HepG2 (cell line): ENCODE measurements around the gene POGK. TPM values are rescaled to one million over a fixed set of nuclear protein-coding genes. Genes with fewer than 3 reads are reported as not detected.

Experiments used
- CBX1 ChIP-seq: IDR thresholded peaks from one replicate; pipeline ENCODE4 v1.6.1; 2016; ENCODE audit warnings: antibody characterized with exemption, low read depth
- E2F5 ChIP-seq: sonication (generic); formaldehyde crosslinking; conservative IDR thresholded peaks from 2 replicates; pipeline ENCODE4 v1.4.0; 2020; ENCODE audit warnings: missing genetic modification reagents
- FOXA3 ChIP-seq: IDR thresholded peaks from 2 replicates; pipeline ENCODE4 v1.6.1; 2016; ENCODE audit warnings: missing genetic modification reagents, missing compliant biosample characterization
- JARID2 ChIP-seq: sonication (generic); formaldehyde crosslinking; IDR thresholded peaks from 2 replicates; pipeline ENCODE4 v1.8.1; 2023; ENCODE audit warnings: missing genetic modification reagents, inconsistent platforms; ENCODE audit not compliant: insufficient replicate concordance
- KMT2A ChIP-seq: sonication (generic); formaldehyde crosslinking; IDR thresholded peaks from 2 replicates; pipeline ENCODE4 v1.4.0; 2020; ENCODE audit warnings: missing genetic modification reagents
- MAX ChIP-seq: IDR thresholded peaks from 2 replicates; pipeline ENCODE4 v1.6.1; 2012; ENCODE audit warnings: inconsistent platforms
- MTF1 ChIP-seq: sonication (generic); formaldehyde crosslinking; IDR thresholded peaks from 2 replicates; pipeline ENCODE4 v1.5.0; 2020; ENCODE audit warnings: missing genetic modification reagents
- MXI1 ChIP-seq: IDR thresholded peaks from 3 replicates; pipeline ENCODE4 v1.6.1; 2012; ENCODE audit warnings: low read depth, low read length, inconsistent platforms, borderline replicate concordance
- SMARCE1 ChIP-seq: fragments of 450-650 bp; IDR thresholded peaks from 2 replicates; pipeline ENCODE4 v1.6.1; 2017; ENCODE audit warnings: borderline replicate concordance
- SOX5 ChIP-seq: IDR thresholded peaks from 2 replicates; pipeline ENCODE4 v1.6.1; 2016; ENCODE audit warnings: borderline replicate concordance
- STAT5B ChIP-seq: sonication (generic); formaldehyde crosslinking; IDR thresholded peaks from 2 replicates; pipeline ENCODE4 v1.4.0; 2020; ENCODE audit warnings: missing genetic modification reagents
- STAT6 ChIP-seq: sonication (generic); formaldehyde crosslinking; IDR thresholded peaks from 2 replicates; pipeline ENCODE4 v1.4.0; 2020; ENCODE audit warnings: missing genetic modification reagents, mild to moderate bottlenecking, borderline replicate concordance
- ZBTB44 ChIP-seq: sonication (generic); formaldehyde crosslinking; IDR thresholded peaks from 2 replicates; pipeline ENCODE4 v1.4.0; 2020; ENCODE audit warnings: missing genetic modification reagents
- ZC3H4 ChIP-seq: sonication (generic); formaldehyde crosslinking; IDR thresholded peaks from 2 replicates; pipeline ENCODE4 v1.4.0; 2020; ENCODE audit warnings: missing genetic modification reagents, borderline replicate concordance
- ZFY ChIP-seq: sonication (generic); formaldehyde crosslinking; IDR thresholded peaks from 2 replicates; pipeline ENCODE4 v1.4.0; 2020; ENCODE audit warnings: missing genetic modification reagents
- ZKSCAN8 ChIP-seq: IDR thresholded peaks from 2 replicates; pipeline ENCODE4 v1.6.1; 2016; ENCODE audit warnings: borderline replicate concordance, missing genetic modification reagents, missing compliant biosample characterization
- ZNF143 ChIP-seq: sonication (generic); formaldehyde crosslinking; IDR thresholded peaks from 2 replicates; pipeline ENCODE4 v1.4.0; 2020; ENCODE audit warnings: missing genetic modification reagents
- ZNF3 ChIP-seq: IDR thresholded peaks from 2 replicates; pipeline ENCODE4 v1.7.0; 2017; ENCODE audit warnings: inconsistent platforms
- ZNF326 ChIP-seq: sonication (generic); formaldehyde crosslinking; IDR thresholded peaks from 2 replicates; pipeline ENCODE4 v1.4.0; 2020; ENCODE audit warnings: missing genetic modification reagents, borderline replicate concordance
- ZNF512 ChIP-seq: sonication (generic); formaldehyde crosslinking; IDR thresholded peaks from 2 replicates; pipeline ENCODE4 v1.4.0; 2020; ENCODE audit warnings: mild to moderate bottlenecking, missing genetic modification reagents
- ZNF549 ChIP-seq: sonication (generic); formaldehyde crosslinking; IDR thresholded peaks from 2 replicates; pipeline ENCODE4 v1.5.0; 2020; ENCODE audit warnings: missing genetic modification reagents
- ZNF589 ChIP-seq: sonication (generic); formaldehyde crosslinking; conservative IDR thresholded peaks from 2 replicates; pipeline ENCODE4 v1.8.0; 2022; ENCODE audit warnings: mild to moderate bottlenecking, moderate library complexity, missing genetic modification reagents
- ZNF605 ChIP-seq: sonication (generic); formaldehyde crosslinking; IDR thresholded peaks from 2 replicates; pipeline ENCODE4 v1.8.0; 2022; ENCODE audit warnings: mild to moderate bottlenecking, missing genetic modification reagents
- ZSCAN21 ChIP-seq: sonication (generic); formaldehyde crosslinking; IDR thresholded peaks from 2 replicates; pipeline ENCODE4 v1.8.0; 2022; ENCODE audit warnings: mild to moderate bottlenecking, missing genetic modification reagents, moderate library complexity, borderline replicate concordance
- polyA plus RNA-seq, 8 experiments: library from polyadenylated mRNA; depleted of rRNA in 3 of 8; stranded (reverse) in 7 of 8; unstranded in 1 of 8; fragments of >200 nt; fragmentation: Illumina TruSeq in 4 of 8; extraction: Trizol in 4 of 8; gene quantifications; 2 replicates each; pipeline versions ENCODE4 v1.2.1 to v1.2.3, GENCODE V29; 2011 to 2016; ENCODE audit warnings: low read depth in 4 of 8, missing spikeins in 1 of 8, mixed read lengths in 1 of 8; ENCODE audit not compliant: insufficient read depth in 1 of 8
- total RNA-seq, 5 experiments: library from RNA; depleted of rRNA; stranded (reverse); fragments of >200 nt; fragmentation: Illumina TruSeq; extraction: Trizol; gene quantifications; 2 replicates each; pipeline ENCODE4 v1.2.3, GENCODE V29; 2016; ENCODE audit warnings: low read depth in 1 of 5

POGK gene
- total and polyA plus RNA-seq, 2 of the 13 experiments (the other 11 are each of a cell fraction or from before 2014, with no cell fraction given) = 4.8 to 16.2 TPM

- TF ChIP-seq STAT6 (0 out of 2 replicates have a peak, but pooled peaks have one; percentile 32), JARID2 (CRISPR knock-in tag) (no peak), KMT2A (CRISPR knock-in tag) (peak; percentile 39; the same call in 1 of the 2 replicates), ZC3H4 (CRISPR knock-in tag) (no peak), STAT5B (CRISPR knock-in tag) (no peak), ZNF326 (no peak), CBX1 (no peak), ZSCAN21 (CRISPR knock-in tag) (peak; percentile 37), MAX (peak; percentile 93), MXI1 (peak; percentile 47; the same call in 1 of the 3 replicates), ZNF605 (CRISPR knock-in tag) (peak; percentile 64), ZNF512 (CRISPR knock-in tag) (no peak), FOXA3 (CRISPR knock-in tag) (peak; percentile 67), ZNF3 (CRISPR knock-in tag) (no peak), ZNF143 (no peak), ZNF589 (peak; percentile 70; the same call in 1 of the 2 replicates), E2F5 (CRISPR knock-in tag) (0 out of 2 replicates have a peak, but pooled peaks have one; percentile 59), ZKSCAN8 (CRISPR knock-in tag) (no peak), SMARCE1 (no peak), ZFY (CRISPR knock-in tag) (peak; percentile 97), ZNF549 (CRISPR knock-in tag) (no peak), ZBTB44 (CRISPR knock-in tag) (no peak), SOX5 (CRISPR knock-in tag) (peak; percentile 40; the same call in 1 of the 2 replicates), MTF1 (CRISPR knock-in tag) (no peak)
Measured at GRCh38 chr1:166875734-166876539, 36.7 kb downstream of the POGK start, which contains the start of gene TADA1 (continued).
